HepG2 (cell line): Measurements from ENCODE around the gene SMIM28. TPM values are rescaled to one million over a fixed set of nuclear protein-coding genes. Genes with fewer than 3 reads are reported as not detected.
A peak's percentile ranks its signal among the peaks of the same experiment; 100 is the strongest.

Source experiments
- BCL6 ChIP-seq: IDR thresholded peaks from 2 replicates; pipeline ENCODE4 v1.6.1; 2016; ENCODE audit warnings: missing genetic modification reagents, missing compliant biosample characterization
- CC2D1A ChIP-seq: sonication (generic); formaldehyde crosslinking; IDR thresholded peaks from 2 replicates; pipeline ENCODE4 v1.8.1; 2023; ENCODE audit warnings: mild to moderate bottlenecking, missing genetic modification reagents
- DNMT3B ChIP-seq: conservative IDR thresholded peaks from 2 replicates; pipeline ENCODE4 v1.6.1; 2016; ENCODE audit warnings: missing biosample characterization, control low read depth
- FOXA1 ChIP-seq, 2 experiments: fragments of 450-650 bp in 1 of 2; sonication (generic) in 1 of 2; formaldehyde crosslinking in 1 of 2; IDR thresholded peaks; 2 replicates each; pipeline versions ENCODE4 v1.4.0 to v1.6.1; 2016 to 2020; ENCODE audit warnings: missing genetic modification reagents in 1 of 2
- FOXO1 ChIP-seq: sonication (generic); formaldehyde crosslinking; IDR thresholded peaks from 2 replicates; pipeline ENCODE4 v1.4.0; 2020; ENCODE audit warnings: missing genetic modification reagents
- TBX2 ChIP-seq: sonication (generic); formaldehyde crosslinking; IDR thresholded peaks from 2 replicates; pipeline ENCODE4 v1.5.0; 2020; ENCODE audit warnings: missing genetic modification reagents, mild to moderate bottlenecking, borderline replicate concordance
- ZNF10 ChIP-seq: sonication (generic); formaldehyde crosslinking; IDR thresholded peaks from 2 replicates; pipeline ENCODE4 v1.4.0; 2020; ENCODE audit warnings: mild to moderate bottlenecking, low read depth, missing genetic modification reagents, borderline replicate concordance
- ZNF230 ChIP-seq: sonication (generic); formaldehyde crosslinking; IDR thresholded peaks from 2 replicates; pipeline ENCODE4 v1.4.0; 2020; ENCODE audit warnings: mild to moderate bottlenecking, missing genetic modification reagents
- ZNF234 ChIP-seq: sonication (generic); formaldehyde crosslinking; conservative IDR thresholded peaks from 2 replicates; pipeline ENCODE4 v1.5.1; 2020; ENCODE audit warnings: mild to moderate bottlenecking, missing genetic modification reagents
- ZNF331 ChIP-seq: sonication (generic); formaldehyde crosslinking; IDR thresholded peaks from 2 replicates; pipeline ENCODE4 v1.4.0; 2020; ENCODE audit warnings: missing genetic modification reagents
- ZNF607 ChIP-seq: sonication (generic); formaldehyde crosslinking; IDR thresholded peaks from 2 replicates; pipeline ENCODE4 v1.5.1; 2020; ENCODE audit warnings: missing genetic modification reagents, mild to moderate bottlenecking, borderline replicate concordance
- ZSCAN29 ChIP-seq: sonication (generic); formaldehyde crosslinking; conservative IDR thresholded peaks from 2 replicates; pipeline ENCODE4 v1.4.0; 2020; ENCODE audit warnings: mild to moderate bottlenecking, missing genetic modification reagents
- polyA plus RNA-seq, 8 experiments: library from polyadenylated mRNA; depleted of rRNA in 3 of 8; stranded (reverse) in 7 of 8; unstranded in 1 of 8; fragments of >200 nt; fragmentation: Illumina TruSeq in 4 of 8; extraction: Trizol in 4 of 8; gene quantifications; 2 replicates each; pipeline versions ENCODE4 v1.2.1 to v1.2.3, GENCODE V29; 2011 to 2016; ENCODE audit warnings: low read depth in 4 of 8, missing spikeins in 1 of 8, mixed read lengths in 1 of 8; ENCODE audit not compliant: insufficient read depth in 1 of 8
- total RNA-seq, 5 experiments: library from RNA; depleted of rRNA; stranded (reverse); fragments of >200 nt; fragmentation: Illumina TruSeq; extraction: Trizol; gene quantifications; 2 replicates each; pipeline ENCODE4 v1.2.3, GENCODE V29; 2016; ENCODE audit warnings: low read depth in 1 of 5
- TF ChIP-seq, protein P1 (sequence below): sonication (generic); formaldehyde crosslinking; IDR thresholded peaks from 2 replicates; pipeline ENCODE4 v1.5.0; 2020; ENCODE audit warnings: missing genetic modification reagents
- TF ChIP-seq, protein P2 (sequence below): IDR thresholded peaks from 2 replicates; pipeline ENCODE4 v1.6.1; 2016; ENCODE audit warnings: missing genetic modification reagents, missing compliant biosample characterization

Gene SMIM28
- total and polyA plus RNA-seq, 2 of the 13 experiments (the other 11 are each of a cell fraction or from before 2014, with no cell fraction given), result not detected

DNA sequence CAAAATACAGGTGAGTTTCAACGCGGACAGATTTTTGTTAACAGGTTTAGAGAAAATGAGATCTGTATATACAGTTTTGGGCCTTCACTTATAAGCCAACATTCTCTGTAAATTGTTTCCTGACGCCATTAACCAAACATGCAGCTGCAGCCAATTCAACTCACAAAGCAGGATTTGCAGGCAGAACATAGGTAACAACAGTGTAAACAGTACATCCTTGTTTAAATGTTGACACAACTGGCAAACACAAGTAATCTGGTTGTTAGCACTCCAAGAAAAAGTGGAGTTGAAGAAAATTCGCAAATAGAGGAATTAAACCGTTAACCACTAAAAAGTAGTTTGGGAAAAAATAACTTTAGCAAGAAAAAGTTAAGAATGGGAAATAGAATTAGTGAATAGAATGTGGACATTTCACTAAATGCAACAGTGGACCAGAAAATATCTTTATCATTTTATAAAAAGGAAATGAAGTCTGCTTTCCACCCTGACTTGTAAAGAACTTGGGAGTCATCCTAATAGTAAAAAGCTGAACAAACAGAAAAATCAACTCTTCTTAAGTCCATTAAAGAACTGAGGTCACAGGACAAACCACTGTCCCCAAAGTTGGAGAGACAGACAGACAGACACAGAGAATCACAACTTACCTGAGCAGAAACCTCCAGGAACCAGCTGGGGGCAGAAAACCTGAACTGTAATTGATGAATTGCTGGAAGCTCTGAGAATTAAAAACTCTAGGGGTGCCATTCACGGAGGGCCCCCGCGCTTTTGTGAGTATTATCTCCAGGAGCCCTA, 10.1 kb downstream of the SMIM28 start (continued):
- TF ChIP-seq BCL6 (CRISPR knock-in tag) (peak; percentile 91), DNMT3B (CRISPR knock-in tag) (no peak), ZNF230 (CRISPR knock-in tag) (no peak), ZNF234 (CRISPR knock-in tag) (no peak), FOXO1 (peak; percentile 36; the same call in 1 of the 2 replicates), TBX2 (CRISPR knock-in tag) (peak; percentile 22; the same call in 1 of the 2 replicates), ZNF607 (CRISPR knock-in tag) (peak; percentile 31; the same call in 1 of the 2 replicates), CC2D1A (no peak), ZNF10 (CRISPR knock-in tag) (no peak), ZSCAN29 (CRISPR knock-in tag) (0 out of 2 replicates have a peak, but pooled peaks have one; percentile 29), ZNF331 (CRISPR knock-in tag) (peak; percentile 29; the same call in 1 of the 2 replicates), FOXA1 (IDR thresholded peaks at IDR 0.05) (peak; percentile 84), FOXA1 (CRISPR knock-in tag; IDR thresholded peaks at IDR 0.05) (peak; percentile 79)
- TF ChIP-seq, protein P1, sequence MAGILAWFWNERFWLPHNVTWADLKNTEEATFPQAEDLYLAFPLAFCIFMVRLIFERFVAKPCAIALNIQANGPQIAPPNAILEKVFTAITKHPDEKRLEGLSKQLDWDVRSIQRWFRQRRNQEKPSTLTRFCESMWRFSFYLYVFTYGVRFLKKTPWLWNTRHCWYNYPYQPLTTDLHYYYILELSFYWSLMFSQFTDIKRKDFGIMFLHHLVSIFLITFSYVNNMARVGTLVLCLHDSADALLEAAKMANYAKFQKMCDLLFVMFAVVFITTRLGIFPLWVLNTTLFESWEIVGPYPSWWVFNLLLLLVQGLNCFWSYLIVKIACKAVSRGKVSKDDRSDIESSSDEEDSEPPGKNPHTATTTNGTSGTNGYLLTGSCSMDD (CRISPR knock-in tag), result no peak
- TF ChIP-seq, protein P2, sequence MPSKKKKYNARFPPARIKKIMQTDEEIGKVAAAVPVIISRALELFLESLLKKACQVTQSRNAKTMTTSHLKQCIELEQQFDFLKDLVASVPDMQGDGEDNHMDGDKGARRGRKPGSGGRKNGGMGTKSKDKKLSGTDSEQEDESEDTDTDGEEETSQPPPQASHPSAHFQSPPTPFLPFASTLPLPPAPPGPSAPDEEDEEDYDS (CRISPR knock-in tag), result no peak
